OCI-LY1 (cell line): ENCODE data around the gene AK5.

Experiments used
- H2AFZ ChIP-seq: fragments of 200-600 bp; sonication (generic), shearing (Covaris generic); 2 replicates; pipeline ENCODE4 v1.6.0; 2014; ENCODE audit warnings: antibody characterized with exemption, mild to moderate bottlenecking, low read length
- H3F3A ChIP-seq: fragments of 200-600 bp; sonication (generic), shearing (Covaris generic); 2 replicates; pipeline ENCODE4 v1.6.0; 2014; ENCODE audit warnings: mild to moderate bottlenecking, antibody characterized with exemption, low read length, moderate library complexity; ENCODE audit not compliant: insufficient read depth
- H3K27ac ChIP-seq: fragments of 200-600 bp; sonication (generic); 2 replicates; pipeline ENCODE4 v1.5.1; 2014; ENCODE audit warnings: low read length, mixed run types, mild to moderate bottlenecking, low read depth; ENCODE audit not compliant: poor library complexity, severe bottlenecking
- H3K27me3 ChIP-seq: fragments of 200-600 bp; sonication (generic); 2 replicates; pipeline ENCODE4 v1.6.0; 2014; ENCODE audit warnings: antibody characterized with exemption, mild to moderate bottlenecking, low read length, moderate library complexity; ENCODE audit not compliant: insufficient read depth
- H3K36me3 ChIP-seq: fragments of 200-600 bp; sonication (generic); 2 replicates; pipeline ENCODE4 v1.6.1; 2014; ENCODE audit warnings: mild to moderate bottlenecking, antibody characterized with exemption, low read length, moderate library complexity, mixed read lengths; ENCODE audit not compliant: insufficient read depth
- H3K4me1 ChIP-seq: fragments of 200-600 bp; sonication (generic); 2 replicates; pipeline ENCODE4 v1.5.1; 2014; ENCODE audit warnings: mild to moderate bottlenecking, low read length, moderate library complexity; ENCODE audit not compliant: insufficient read depth, severe bottlenecking
- H3K4me2 ChIP-seq: fragments of 200-600 bp; sonication (generic), shearing (Covaris generic); 2 replicates; pipeline ENCODE4 v1.6.1; 2014; ENCODE audit warnings: low read length
- H3K4me3 ChIP-seq: fragments of 200-600 bp; sonication (generic); 2 replicates; pipeline ENCODE4 v1.5.1; 2014; ENCODE audit warnings: low read length, low read depth, mild to moderate bottlenecking, mixed read lengths; ENCODE audit not compliant: poor library complexity, severe bottlenecking
- H3K79me2 ChIP-seq: fragments of 200-600 bp; shearing (Covaris generic); 2 replicates; pipeline ENCODE4 v1.6.1; 2016; ENCODE audit warnings: mixed run types, low read length, mixed read lengths; ENCODE audit not compliant: insufficient read depth
- H3K9ac ChIP-seq: fragments of 200-600 bp; sonication (generic), shearing (Covaris generic); 2 replicates; pipeline ENCODE4 v1.6.1; 2014; ENCODE audit warnings: mild to moderate bottlenecking, low read length, mixed read lengths
- H3K9me2 ChIP-seq: fragments of 200-600 bp; sonication (generic), shearing (Covaris generic); 2 replicates; pipeline ENCODE4 v1.6.1; 2014; ENCODE audit warnings: low read depth, mild to moderate bottlenecking, low read length, mixed read lengths
- H3K9me3 ChIP-seq: fragments of 200-600 bp; shearing (Covaris generic); 2 replicates; pipeline ENCODE4 v1.6.1; 2014; ENCODE audit warnings: low read length, mixed read lengths
- H4K20me1 ChIP-seq: fragments of 200-600 bp; sonication (generic), shearing (Covaris generic); 2 replicates; pipeline ENCODE4 v1.6.0; 2016; ENCODE audit warnings: mild to moderate bottlenecking, low read length; ENCODE audit not compliant: insufficient read depth
- EZH2 ChIP-seq: fragments of 200-600 bp; sonication (generic), shearing (Covaris generic); IDR thresholded peaks from 2 replicates; pipeline ENCODE4 v1.8.0; 2017; ENCODE audit warnings: borderline replicate concordance, mixed run types, mild to moderate bottlenecking, antibody characterized with exemption, low read length, moderate library complexity, mixed read lengths
- TF ChIP-seq, protein P1 (sequence below): fragments of 200-600 bp; sonication (generic), shearing (Covaris generic); IDR thresholded peaks from 2 replicates; pipeline ENCODE4 v1.5.1; 2017; ENCODE audit warnings: mild to moderate bottlenecking, antibody characterized with exemption, low read length, moderate library complexity, mixed read lengths

Gene AK5

DNA sequence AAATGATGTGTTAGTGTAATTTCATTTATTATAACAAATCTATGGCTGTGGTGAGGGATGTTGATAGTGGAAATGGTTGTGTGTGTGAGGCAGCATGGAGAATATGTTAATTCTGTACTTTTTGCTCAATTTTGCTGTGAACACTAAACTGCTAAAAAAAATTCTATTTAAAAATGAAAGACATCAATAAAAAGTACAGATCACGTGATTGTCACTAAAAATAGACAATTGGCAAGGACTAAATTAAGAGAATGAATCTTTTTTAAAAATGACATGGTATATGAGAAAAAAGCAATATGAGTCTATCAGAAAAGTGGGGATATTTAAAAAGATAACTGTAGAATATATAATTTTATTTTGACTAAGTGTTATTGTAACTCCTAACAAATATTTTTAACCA lies 46.9 kb upstream of the AK5 start:
- Histone ChIP-seq H3K4me2 (no peak overlapping the region), H3K9me2 (no peaks in the 10 kb centered on the region), H3K27me3 (no peaks in the 10 kb centered on the region), H3F3A (no peaks in the 10 kb centered on the region), H3K27ac (no peak overlapping the region), H3K9me3 (no peaks in the 10 kb centered on the region; the same call in 1 of the 2 replicates), H4K20me1 (no peaks in the 10 kb centered on the region), H3K36me3 (no peaks in the 10 kb centered on the region), H3K79me2 (no peaks in the 10 kb centered on the region), H2AFZ (no peak overlapping the region), H3K9ac (no peak overlapping the region), H3K4me3 (no peak overlapping the region), H3K4me1 (no peaks in the 10 kb centered on the region)
- no peak for TF ChIP-seq EZH2
- TF ChIP-seq, protein P1, sequence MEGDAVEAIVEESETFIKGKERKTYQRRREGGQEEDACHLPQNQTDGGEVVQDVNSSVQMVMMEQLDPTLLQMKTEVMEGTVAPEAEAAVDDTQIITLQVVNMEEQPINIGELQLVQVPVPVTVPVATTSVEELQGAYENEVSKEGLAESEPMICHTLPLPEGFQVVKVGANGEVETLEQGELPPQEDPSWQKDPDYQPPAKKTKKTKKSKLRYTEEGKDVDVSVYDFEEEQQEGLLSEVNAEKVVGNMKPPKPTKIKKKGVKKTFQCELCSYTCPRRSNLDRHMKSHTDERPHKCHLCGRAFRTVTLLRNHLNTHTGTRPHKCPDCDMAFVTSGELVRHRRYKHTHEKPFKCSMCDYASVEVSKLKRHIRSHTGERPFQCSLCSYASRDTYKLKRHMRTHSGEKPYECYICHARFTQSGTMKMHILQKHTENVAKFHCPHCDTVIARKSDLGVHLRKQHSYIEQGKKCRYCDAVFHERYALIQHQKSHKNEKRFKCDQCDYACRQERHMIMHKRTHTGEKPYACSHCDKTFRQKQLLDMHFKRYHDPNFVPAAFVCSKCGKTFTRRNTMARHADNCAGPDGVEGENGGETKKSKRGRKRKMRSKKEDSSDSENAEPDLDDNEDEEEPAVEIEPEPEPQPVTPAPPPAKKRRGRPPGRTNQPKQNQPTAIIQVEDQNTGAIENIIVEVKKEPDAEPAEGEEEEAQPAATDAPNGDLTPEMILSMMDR = no peak

DNA sequence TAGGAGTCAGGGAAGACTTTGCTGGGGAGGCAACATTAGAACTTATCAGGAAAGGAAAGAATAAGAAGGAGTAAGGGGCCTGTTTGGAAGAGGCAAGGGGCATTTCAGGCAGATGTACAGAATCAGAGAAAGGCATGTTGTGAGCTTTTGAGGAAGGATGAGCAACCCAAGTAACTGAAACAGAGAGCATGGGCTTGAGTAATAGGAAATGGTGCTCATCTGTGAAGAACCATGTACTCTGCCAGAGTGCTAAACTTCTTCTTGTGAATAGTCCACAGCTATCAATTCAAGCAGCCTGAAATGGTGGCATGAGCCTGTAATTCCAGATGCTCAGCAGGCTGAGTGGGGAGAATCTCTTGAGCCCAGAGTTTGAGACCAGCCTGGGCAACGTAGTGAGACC lies 43.4 kb upstream of the AK5 start:
- no peaks in the 10 kb centered on the region for H3K4me1 ChIP-seq
- no peaks in the 10 kb centered on the region for H3K9me2 ChIP-seq
- no peaks in the 10 kb centered on the region for H3K9me3 ChIP-seq
- H3K27ac ChIP-seq = no peak overlapping the region
- H2AFZ ChIP-seq = no peak overlapping the region
- no peaks in the 10 kb centered on the region for H3K27me3 ChIP-seq
- H4K20me1 ChIP-seq = no peaks in the 10 kb centered on the region
- no peaks in the 10 kb centered on the region for H3K36me3 ChIP-seq
- no peak overlapping the region for H3K9ac ChIP-seq
- TF ChIP-seq, protein P1 = no peak
- TF ChIP-seq EZH2 = no peak
- no peaks in the 10 kb centered on the region for H3F3A ChIP-seq
- H3K4me2 ChIP-seq = no peak overlapping the region
- no peaks in the 10 kb centered on the region for H3K79me2 ChIP-seq
- no peak overlapping the region for H3K4me3 ChIP-seq

DNA sequence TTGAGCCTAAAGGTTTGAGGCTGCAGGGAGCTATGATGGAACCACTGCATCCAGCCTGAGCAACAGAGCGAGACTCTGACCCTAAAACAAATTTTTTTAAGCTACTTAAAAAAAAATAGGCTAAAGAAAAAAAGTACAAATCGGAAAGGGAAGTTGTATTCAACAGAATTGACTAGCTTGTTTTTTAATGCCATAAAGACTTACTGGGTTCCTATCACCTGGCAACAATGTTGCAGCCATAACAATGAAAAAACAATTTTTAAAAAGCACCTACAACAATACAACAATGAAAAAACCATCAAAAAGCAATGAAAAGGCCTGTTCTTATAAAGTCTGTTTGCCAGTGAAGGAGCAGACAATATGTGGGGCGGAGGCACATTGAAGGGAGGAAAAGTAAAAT lies 42.5 kb upstream of the AK5 start:
- no peaks in the 10 kb centered on the region for H3K9me2 ChIP-seq
- TF ChIP-seq, protein P1 = no peak
- TF ChIP-seq EZH2 = no peak

More for the DNA sequence above, 42.5 kb upstream of the AK5 start:
- no peak overlapping the region for H3K4me2 ChIP-seq
- no peak overlapping the region for H3K27ac ChIP-seq
- H3K4me1 ChIP-seq = no peaks in the 10 kb centered on the region
- H3K79me2 ChIP-seq = no peaks in the 10 kb centered on the region
- no peaks in the 10 kb centered on the region for H3K9me3 ChIP-seq
- H3F3A ChIP-seq = no peaks in the 10 kb centered on the region
- H2AFZ ChIP-seq = no peak overlapping the region
- H3K9ac ChIP-seq = no peak overlapping the region
- H4K20me1 ChIP-seq = no peaks in the 10 kb centered on the region
- H3K27me3 ChIP-seq = no peaks in the 10 kb centered on the region
- no peaks in the 10 kb centered on the region for H3K36me3 ChIP-seq
- H3K4me3 ChIP-seq = no peak overlapping the region
